Measurements from ENCODE around the gene SPTBN1.
A peak's percentile ranks its signal among the peaks of the same experiment; 100 is the strongest.

The SPTBN1 gene

GRCh38 chr2:54540194-54540593 is 84.1 kb downstream of the SPTBN1 start:
- Histone ChIP-seq H3K9me2 (ENCODE audit: low read depth, low read length) (no peaks in the 10 kb centered on the region), H3K9ac (ENCODE audit: low read length) (no peak overlapping the region), H3K4me1 (ENCODE audit: insufficient read depth, low read length, severe bottlenecking) (peaks cover 16% of the 10 kb centered on the region), H3K36me3 (ENCODE audit: insufficient read depth, low read length) (no peaks in the 10 kb centered on the region; the same call in 1 of the 2 replicates), H3K27ac (ENCODE audit: low read depth, low read length, poor library complexity, severe bottlenecking) (no peak overlapping the region), H3K4me3 (ENCODE audit: low read depth, low read length, poor library complexity, severe bottlenecking) (no peak overlapping the region), H4K20me1 (ENCODE audit: insufficient read depth, low read length) (no peaks in the 10 kb centered on the region), H3K27me3 (ENCODE audit: insufficient read depth, low read length) (no peaks in the 10 kb centered on the region), H3K79me2 (ENCODE audit: insufficient read depth, low read length) (no peaks in the 10 kb centered on the region), H3K4me2 (ENCODE audit: low read length) (no peak overlapping the region), H3F3A (ENCODE audit: insufficient read depth, low read length) (no peaks in the 10 kb centered on the region), H2AFZ (ENCODE audit: low read length) (no peak overlapping the region), H3K9me3 (ENCODE audit: low read length) (no peaks in the 10 kb centered on the region)
- TF ChIP-seq CTCF (IDR thresholded peaks at IDR 0.05; ENCODE audit: low read length) (no peak), EZH2 (IDR thresholded peaks at IDR 0.05; ENCODE audit: borderline replicate concordance, low read length) (no peak)

GRCh38 chr2:54541995-54542394 is 85.9 kb downstream of the SPTBN1 start:
- H3K9me3 ChIP-seq (ENCODE audit: low read length), result no peaks in the 10 kb centered on the region
- TF ChIP-seq CTCF (IDR thresholded peaks at IDR 0.05; ENCODE audit: low read length), result no peak
- TF ChIP-seq EZH2 (IDR thresholded peaks at IDR 0.05; ENCODE audit: borderline replicate concordance, low read length), result no peak
- H3K4me3 ChIP-seq (ENCODE audit: low read depth, low read length, poor library complexity, severe bottlenecking), result no peak overlapping the region
- no peaks in the 10 kb centered on the region for H3K27me3 ChIP-seq (ENCODE audit: insufficient read depth, low read length)
- no peak overlapping the region for H2AFZ ChIP-seq (ENCODE audit: low read length)
- H3K36me3 ChIP-seq (ENCODE audit: insufficient read depth, low read length), result no peaks in the 10 kb centered on the region
- no peaks in the 10 kb centered on the region for H3F3A ChIP-seq (ENCODE audit: insufficient read depth, low read length)
- H3K27ac ChIP-seq (ENCODE audit: low read depth, low read length, poor library complexity, severe bottlenecking), result no peak overlapping the region
- no peak overlapping the region for H3K9ac ChIP-seq (ENCODE audit: low read length)
- no peaks in the 10 kb centered on the region for H3K79me2 ChIP-seq (ENCODE audit: insufficient read depth, low read length)
- peaks cover 16% of the 10 kb centered on the region for H3K4me1 ChIP-seq (ENCODE audit: insufficient read depth, low read length, severe bottlenecking)
- H3K4me2 ChIP-seq (ENCODE audit: low read length), result no peak overlapping the region
- no peaks in the 10 kb centered on the region for H3K9me2 ChIP-seq (ENCODE audit: low read depth, low read length)
- no peaks in the 10 kb centered on the region for H4K20me1 ChIP-seq (ENCODE audit: insufficient read depth, low read length)

GRCh38 chr2:54543733-54544396 is 87.7 kb downstream of the SPTBN1 start:
- no peak overlapping the region for H3K4me3 ChIP-seq (ENCODE audit: low read depth, low read length, poor library complexity, severe bottlenecking)
- H3K4me1 ChIP-seq (ENCODE audit: insufficient read depth, low read length, severe bottlenecking), result peaks cover 16% of the 10 kb centered on the region
- no peak overlapping the region; the same call in 1 of the 2 replicates for H3K4me2 ChIP-seq (ENCODE audit: low read length)
- peak overlapping the region; percentile 13 for H3K27ac ChIP-seq (ENCODE audit: low read depth, low read length, poor library complexity, severe bottlenecking)
- H3K27me3 ChIP-seq (ENCODE audit: insufficient read depth, low read length), result no peaks in the 10 kb centered on the region
- no peak overlapping the region for H2AFZ ChIP-seq (ENCODE audit: low read length)
- H3K9ac ChIP-seq (ENCODE audit: low read length), result no peak overlapping the region
- H3K36me3 ChIP-seq (ENCODE audit: insufficient read depth, low read length), result no peaks in the 10 kb centered on the region
- no peaks in the 10 kb centered on the region for H3K79me2 ChIP-seq (ENCODE audit: insufficient read depth, low read length)
- H3K9me3 ChIP-seq (ENCODE audit: low read length), result no peaks in the 10 kb centered on the region
- no peaks in the 10 kb centered on the region for H3F3A ChIP-seq (ENCODE audit: insufficient read depth, low read length)
- no peaks in the 10 kb centered on the region for H4K20me1 ChIP-seq (ENCODE audit: insufficient read depth, low read length)
- no peaks in the 10 kb centered on the region for H3K9me2 ChIP-seq (ENCODE audit: low read depth, low read length)
- TF ChIP-seq EZH2 (IDR thresholded peaks at IDR 0.05; ENCODE audit: borderline replicate concordance, low read length), result no peak
- TF ChIP-seq CTCF (IDR thresholded peaks at IDR 0.05; ENCODE audit: low read length), result no peak

Measured in OCI-LY1 (cell line).